Measurements from ENCODE around the gene MITF. TPM values are rescaled to one million over a fixed set of nuclear protein-coding genes. Genes with fewer than 3 reads are reported as not detected.

MITF gene
- total RNA-seq, 6 experiments from 2014 or later = 1.9 to 4.1 (median 3.8) TPM

GRCh38 chr3:69925506-69925905, 186.2 kb downstream of the MITF start:
- Histone ChIP-seq H3K4me1 (no peaks in the 10 kb centered on the region), H3K27me3 (no peaks in the 10 kb centered on the region), H3K27ac (no peak overlapping the region), H3K4me3 (no peak overlapping the region), H3K9me3 (no peaks in the 10 kb centered on the region), H3K36me3 (no peaks in the 10 kb centered on the region)
- DNase-seq = no peak
- TF ChIP-seq POLR2A (IDR thresholded peaks at IDR 0.05) (no peak), CTCF (IDR thresholded peaks at IDR 0.05) (no peak)
- intact Hi-C loops (cut with DNase I) = no loop called here
- ATAC-seq = no peak

- TF ChIP-seq POLR2A (IDR thresholded peaks at IDR 0.05) = no peak
- TF ChIP-seq CTCF (IDR thresholded peaks at IDR 0.05) = no peak
- no peaks in the 10 kb centered on the region for H3K27me3 ChIP-seq
- 89% methylated on average over 8 of the region's 8 CpGs for whole genome bisulfite sequencing (ENCODE audit: insufficient coverage, low coverage, low lambda C conversion rate, missing lambda C conversion rate)
- intact Hi-C loops (cut with DNase I) = no loop called here
- H3K27ac ChIP-seq = no peak overlapping the region
- H3K9me3 ChIP-seq = no peaks in the 10 kb centered on the region
- no peaks in the 10 kb centered on the region for H3K4me1 ChIP-seq
- no peaks in the 10 kb centered on the region for H3K36me3 ChIP-seq
- no peak overlapping the region for H3K4me3 ChIP-seq
- no peak for DNase-seq
- ATAC-seq = no peak
Measured at GRCh38 chr3:69926385-69926784, 187.1 kb downstream of the MITF start.

DNA sequence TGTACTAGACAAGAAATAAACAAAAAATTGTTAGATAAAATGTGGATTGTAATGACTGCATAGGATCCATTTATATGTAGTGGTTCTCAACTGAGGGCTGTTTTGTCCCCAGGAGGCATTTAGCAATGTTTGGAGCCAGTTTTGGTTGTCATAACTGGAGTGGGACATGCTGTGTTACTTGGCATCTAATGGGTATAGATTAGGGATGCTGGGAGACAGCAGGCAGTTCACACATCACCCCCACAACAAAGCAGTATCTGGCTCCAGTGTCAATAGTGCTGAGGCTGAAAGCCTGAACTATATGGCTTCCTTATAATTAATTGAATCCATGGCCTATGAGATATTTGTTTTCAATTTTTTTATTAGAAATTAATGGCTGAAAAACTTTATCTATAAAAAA, 188.3 kb downstream of the MITF start:
- no peak for ATAC-seq
- no peak overlapping the region for H3K4me3 ChIP-seq
- H3K27ac ChIP-seq = no peak overlapping the region
- H3K4me1 ChIP-seq = no peaks in the 10 kb centered on the region
- intact Hi-C loops (cut with DNase I) = no loop called here
- no peak for DNase-seq
- no peak for TF ChIP-seq CTCF (IDR thresholded peaks at IDR 0.05)
- TF ChIP-seq POLR2A (IDR thresholded peaks at IDR 0.05) = no peak
- no peaks in the 10 kb centered on the region for H3K9me3 ChIP-seq
- H3K36me3 ChIP-seq = no peaks in the 10 kb centered on the region
- no peaks in the 10 kb centered on the region for H3K27me3 ChIP-seq

DNA sequence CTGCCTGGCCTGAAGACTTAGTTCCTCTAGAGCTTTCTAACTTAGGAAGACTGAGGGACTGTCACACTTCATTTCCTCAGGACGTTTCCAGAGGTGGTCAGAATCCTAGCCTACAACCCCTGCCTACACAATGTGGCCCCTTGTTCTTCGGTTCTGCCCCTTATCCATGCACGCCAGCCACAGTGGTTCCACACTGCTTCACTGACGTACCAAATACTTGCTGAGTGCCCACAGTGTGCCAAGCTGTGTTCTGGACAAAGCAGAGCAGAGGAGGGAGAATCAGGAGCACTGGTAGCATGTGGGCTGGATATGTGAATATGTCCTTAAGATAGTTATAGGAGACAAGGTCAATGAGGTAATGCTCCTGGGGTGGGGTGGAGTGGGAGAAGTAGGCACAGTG, 189.8 kb downstream of the MITF start:
- TF ChIP-seq CTCF (IDR thresholded peaks at IDR 0.05) (no peak), POLR2A (IDR thresholded peaks at IDR 0.05) (no peak)
- Histone ChIP-seq H3K27ac (no peak overlapping the region), H3K4me1 (no peaks in the 10 kb centered on the region), H3K9me3 (no peaks in the 10 kb centered on the region), H3K4me3 (no peak overlapping the region), H3K36me3 (no peaks in the 10 kb centered on the region), H3K27me3 (no peaks in the 10 kb centered on the region)
- no peak for DNase-seq
- intact Hi-C loops (cut with DNase I) = no loop called here
- 89% methylated on average over 4 of the region's 4 CpGs for WGBS (ENCODE audit: insufficient coverage, low coverage, low lambda C conversion rate, missing lambda C conversion rate)
- ATAC-seq = no peak

- no peaks in the 10 kb centered on the region for H3K9me3 ChIP-seq
- no peak for TF ChIP-seq POLR2A (IDR thresholded peaks at IDR 0.05)
- no peak for TF ChIP-seq CTCF (IDR thresholded peaks at IDR 0.05)
- DNase-seq (no peak), ATAC-seq (peak in 2 of 4 donors; percentile 34 to 40)
- no peaks in the 10 kb centered on the region for H3K27me3 ChIP-seq
- no peak overlapping the region for H3K4me3 ChIP-seq
- H3K4me1 ChIP-seq = no peaks in the 10 kb centered on the region
- no peak overlapping the region for H3K27ac ChIP-seq
- WGBS (ENCODE audit: insufficient coverage, low coverage, low lambda C conversion rate, missing lambda C conversion rate) = 50% methylated on average over 1 of the region's 2 CpGs
- intact Hi-C loops (cut with DNase I) = no loop called here
- H3K36me3 ChIP-seq = no peaks in the 10 kb centered on the region
Measured at GRCh38 chr3:69930564-69930963, 191.3 kb downstream of the MITF start.

Measured in right lobe of liver (tissue), 6 donors.